HG03064 (cell line): ENCODE results near the gene CNTN6.

Source experiments
- ATAC-seq: cut with Tn5 transposase; IDR thresholded peaks from one replicate; pipeline ENCODE4 v1.9.1; 2021; ENCODE audit warnings: low read depth; ENCODE audit not compliant: unreplicated experiment

CNTN6 gene

DNA sequence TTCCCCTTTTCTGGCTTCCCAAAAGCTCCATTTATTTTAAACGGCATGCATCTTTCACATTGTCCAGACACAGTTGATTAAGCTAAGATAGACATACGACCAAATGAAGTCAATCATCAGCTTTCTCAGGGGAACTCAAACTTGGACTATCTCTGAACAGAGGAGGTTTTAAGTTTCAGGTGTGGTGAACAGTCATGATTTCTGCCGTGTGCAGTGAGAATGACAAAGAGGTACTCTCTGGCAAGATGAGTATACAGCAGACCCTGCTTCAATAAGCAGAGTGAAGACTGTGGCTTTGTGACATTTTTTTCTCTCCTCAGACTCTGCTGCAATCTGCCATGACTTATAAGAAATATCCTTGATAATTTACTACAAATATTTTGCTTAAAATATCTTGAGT is 307.7 kb downstream of the CNTN6 start:
- ATAC-seq, result no peak

GRCh38 chr3:1404270-1404962 is 311.6 kb downstream of the CNTN6 start:
- ATAC-seq, result no peak

DNA sequence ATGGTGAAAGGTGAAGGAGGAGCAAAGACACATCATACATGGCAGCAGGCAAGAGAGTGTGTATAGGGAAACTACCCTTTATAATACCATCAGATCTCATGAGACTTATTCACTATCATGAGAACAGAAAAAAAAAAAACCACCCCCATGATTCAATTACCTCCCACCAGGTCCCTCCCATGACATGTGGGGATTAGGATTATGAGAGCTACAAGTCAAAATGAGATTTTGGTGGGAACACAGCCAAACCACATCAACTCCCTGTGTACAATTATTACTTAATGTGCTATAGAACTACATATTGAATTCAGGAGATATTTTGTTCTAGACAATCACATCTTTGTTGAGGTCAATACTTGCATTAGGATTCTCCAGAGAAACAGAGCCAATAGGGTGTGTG is 313.4 kb downstream of the CNTN6 start:
- ATAC-seq, result no peak

GRCh38 chr3:1421577-1421976 is 328.8 kb downstream of the CNTN6 start:
- no peak for ATAC-seq

GRCh38 chr3:1423566-1424089 is 330.8 kb downstream of the CNTN6 start:
- ATAC-seq, result no peak

DNA sequence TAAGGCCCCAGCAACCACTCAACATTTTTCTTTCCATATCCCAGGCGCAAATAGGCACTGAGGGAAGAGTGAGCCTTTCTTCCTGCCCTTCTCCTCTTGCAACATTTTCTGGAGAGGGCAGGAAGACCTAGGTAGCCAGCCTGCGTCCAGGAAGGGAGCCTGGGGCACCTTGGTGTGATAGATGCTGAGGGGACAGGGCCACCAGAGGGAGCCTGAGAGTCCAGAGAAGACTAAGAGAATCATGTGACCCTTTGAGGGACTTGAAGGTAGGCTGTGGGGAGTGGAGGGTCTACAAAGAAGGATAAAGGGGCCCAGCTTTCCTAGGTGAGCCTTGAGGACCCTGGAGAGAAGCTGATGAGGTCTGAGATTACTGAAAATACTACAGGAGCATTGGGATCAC is 346.6 kb downstream of the CNTN6 start:
- ATAC-seq, result no peak

DNA sequence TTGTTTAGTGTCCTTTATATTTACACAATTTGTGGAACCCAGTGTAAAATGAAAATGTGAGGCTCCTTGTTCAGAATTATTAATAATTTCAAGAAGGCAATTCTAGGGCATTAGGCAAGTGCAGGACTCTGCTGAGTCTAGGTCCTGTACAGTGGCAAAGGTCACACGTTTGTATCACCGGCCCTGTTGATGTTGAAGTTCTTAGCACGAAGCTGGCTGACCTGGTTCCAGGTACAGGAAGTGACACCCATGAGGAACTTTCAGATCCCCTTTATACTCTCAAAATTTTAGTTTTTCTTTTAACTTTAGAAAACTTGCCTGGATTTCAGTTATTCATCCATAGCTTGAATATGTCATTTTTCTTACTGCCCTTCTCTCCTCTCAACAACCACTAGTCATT is 349.4 kb downstream of the CNTN6 start:
- ATAC-seq, result no peak

- no peak for ATAC-seq
Measured at GRCh38 chr3:1444195-1444594, 351.4 kb downstream of the CNTN6 start.

DNA sequence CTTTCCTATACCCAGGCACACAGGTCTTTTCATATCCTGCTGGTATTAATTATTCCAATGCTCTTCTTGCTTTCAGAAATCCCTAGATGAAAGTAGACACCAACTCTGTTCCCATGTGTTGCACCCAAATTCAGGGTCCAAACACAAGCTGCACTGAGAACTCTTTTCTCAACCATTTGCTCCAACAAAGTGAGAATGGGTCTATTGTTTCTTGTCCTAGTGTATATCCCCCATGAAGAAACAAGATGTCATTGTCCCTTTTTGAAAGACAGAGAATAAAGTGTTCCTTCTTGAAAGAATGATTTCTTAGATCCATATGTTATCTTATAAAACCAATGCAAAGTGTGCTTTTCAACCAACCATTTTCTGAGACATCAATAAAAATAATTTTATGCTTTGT is 353.7 kb downstream of the CNTN6 start:
- no peak for ATAC-seq

DNA sequence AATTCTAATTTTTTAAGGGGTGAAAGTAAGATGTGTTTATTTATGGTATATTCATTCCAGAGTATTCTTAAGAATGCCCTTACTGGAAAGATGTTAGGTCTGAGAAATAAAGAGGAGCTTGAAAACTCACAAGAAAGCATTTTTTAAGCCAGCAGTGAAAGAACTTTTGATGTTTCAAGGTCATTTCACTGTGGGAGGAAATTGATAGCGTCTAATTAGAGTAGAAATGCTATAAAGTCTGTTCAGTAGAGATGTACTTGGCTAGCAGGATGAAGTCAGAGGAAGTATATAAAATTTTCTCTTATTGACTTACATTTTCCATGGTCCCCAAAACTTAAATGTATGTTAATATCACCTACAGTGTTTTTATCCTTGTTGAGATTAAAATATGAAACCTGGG is 354.6 kb downstream of the CNTN6 start:
- ATAC-seq, result no peak

DNA sequence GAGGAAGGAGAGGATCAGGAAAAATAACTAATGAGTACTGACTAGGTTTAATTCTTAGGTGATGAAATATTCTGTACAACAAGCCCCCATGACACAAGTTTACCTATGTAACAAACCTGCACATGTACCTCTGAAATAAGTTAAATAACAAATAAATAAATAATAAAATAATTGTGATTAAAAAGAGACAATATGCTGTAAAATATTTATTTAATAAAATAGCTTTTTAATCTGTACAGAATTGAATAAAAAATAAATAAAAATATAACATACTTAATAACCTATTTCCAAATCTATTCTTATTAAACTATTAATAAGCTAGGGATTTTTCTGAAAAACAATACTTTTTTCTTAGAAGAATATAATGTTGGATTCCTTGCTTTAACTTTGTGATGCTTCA is 355.6 kb downstream of the CNTN6 start:
- ATAC-seq, result no peak
